ENCODE measurements around the gene AHR.
A peak's percentile ranks its signal among the peaks of the same experiment; 100 is the strongest.

Gene AHR
- total RNA-seq, result 96.6 to 178 (median 132) reads per million in 3 donors

GRCh38 chr7:17298102-17298839 lies at the start of gene AHR:
TSS of gene AHR (plus strand) at chr7:17298652. CDS start at chr7:17299265, 613 bp downstream.
- Histone ChIP-seq H3K27ac (ENCODE audit: insufficient read depth, low read length, poor library complexity, severe bottlenecking) (peak within 1 kb of the TSS; percentile 93), H3K9me3 (ENCODE audit: control insufficient read depth, low read length) (no peaks in the 10 kb centered on the region), H3K4me3 (ENCODE audit: insufficient read depth, low read depth, low read length, poor library complexity, severe bottlenecking) (peak within 1 kb of the TSS; percentile 85), H3K4me1 (ENCODE audit: control insufficient read depth, insufficient read depth, low read length, poor library complexity, severe bottlenecking) (peaks cover 7% of the 10 kb centered on the region), H3K27me3 (replicated peaks; ENCODE audit: control insufficient read depth, insufficient read depth, low read length, poor library complexity, severe bottlenecking) (no peaks in the 10 kb centered on the region), H3K36me3 (ENCODE audit: control insufficient read depth, insufficient read depth, low read length) (no peaks in the 10 kb centered on the region)
- peak; percentile 81 to 84 (median 82) for DNase-seq

GRCh38 chr7:17253885-17254284 lies 44.6 kb upstream of the AHR start:
- DNase-seq, result no peak
- H3K4me1 ChIP-seq (ENCODE audit: control insufficient read depth, insufficient read depth, low read length, poor library complexity, severe bottlenecking), result no peaks in the 10 kb centered on the region
- H3K27ac ChIP-seq (ENCODE audit: insufficient read depth, low read length, poor library complexity, severe bottlenecking), result no peak overlapping the region
- H3K27me3 ChIP-seq (replicated peaks; ENCODE audit: control insufficient read depth, insufficient read depth, low read length, poor library complexity, severe bottlenecking), result no peaks in the 10 kb centered on the region
- H3K4me3 ChIP-seq (ENCODE audit: insufficient read depth, low read depth, low read length, poor library complexity, severe bottlenecking), result no peak overlapping the region
- H3K9me3 ChIP-seq (ENCODE audit: control insufficient read depth, low read length), result no peaks in the 10 kb centered on the region
- no peaks in the 10 kb centered on the region for H3K36me3 ChIP-seq (ENCODE audit: control insufficient read depth, insufficient read depth, low read length)

- DNase-seq, result no peak
- Histone ChIP-seq H3K4me1 (ENCODE audit: control insufficient read depth, insufficient read depth, low read length, poor library complexity, severe bottlenecking) (no peaks in the 10 kb centered on the region), H3K27me3 (replicated peaks; ENCODE audit: control insufficient read depth, insufficient read depth, low read length, poor library complexity, severe bottlenecking) (no peaks in the 10 kb centered on the region), H3K36me3 (ENCODE audit: control insufficient read depth, insufficient read depth, low read length) (no peaks in the 10 kb centered on the region), H3K4me3 (ENCODE audit: insufficient read depth, low read depth, low read length, poor library complexity, severe bottlenecking) (no peak overlapping the region), H3K27ac (ENCODE audit: insufficient read depth, low read length, poor library complexity, severe bottlenecking) (no peak overlapping the region), H3K9me3 (ENCODE audit: control insufficient read depth, low read length) (no peaks in the 10 kb centered on the region)
Measured at GRCh38 chr7:17255926-17256325, 42.5 kb upstream of the AHR start.

GRCh38 chr7:17256375-17256774 lies 42.1 kb upstream of the AHR start:
- no peak for DNase-seq
- H3K27ac ChIP-seq (ENCODE audit: insufficient read depth, low read length, poor library complexity, severe bottlenecking), result no peak overlapping the region

GRCh38 chr7:17266565-17266964 lies 31.9 kb upstream of the AHR start:
- H3K4me1 ChIP-seq (ENCODE audit: control insufficient read depth, insufficient read depth, low read length, poor library complexity, severe bottlenecking), result no peaks in the 10 kb centered on the region
- H3K27me3 ChIP-seq (replicated peaks; ENCODE audit: control insufficient read depth, insufficient read depth, low read length, poor library complexity, severe bottlenecking), result no peaks in the 10 kb centered on the region
- H3K4me3 ChIP-seq (ENCODE audit: insufficient read depth, low read depth, low read length, poor library complexity, severe bottlenecking), result no peak overlapping the region
- H3K9me3 ChIP-seq (ENCODE audit: control insufficient read depth, low read length), result peaks cover 8% of the 10 kb centered on the region
- DNase-seq, result no peak
- no peaks in the 10 kb centered on the region for H3K36me3 ChIP-seq (ENCODE audit: control insufficient read depth, insufficient read depth, low read length)
- H3K27ac ChIP-seq (ENCODE audit: insufficient read depth, low read length, poor library complexity, severe bottlenecking), result no peak overlapping the region

More at GRCh38 chr7:17256375-17256774, 42.1 kb upstream of the AHR start:
- no peak overlapping the region for H3K4me3 ChIP-seq (ENCODE audit: insufficient read depth, low read depth, low read length, poor library complexity, severe bottlenecking)
- no peaks in the 10 kb centered on the region for H3K36me3 ChIP-seq (ENCODE audit: control insufficient read depth, insufficient read depth, low read length)
- no peaks in the 10 kb centered on the region for H3K4me1 ChIP-seq (ENCODE audit: control insufficient read depth, insufficient read depth, low read length, poor library complexity, severe bottlenecking)
- no peaks in the 10 kb centered on the region for H3K27me3 ChIP-seq (replicated peaks; ENCODE audit: control insufficient read depth, insufficient read depth, low read length, poor library complexity, severe bottlenecking)
- H3K9me3 ChIP-seq (ENCODE audit: control insufficient read depth, low read length), result no peaks in the 10 kb centered on the region

- no peaks in the 10 kb centered on the region for H3K27me3 ChIP-seq (replicated peaks; ENCODE audit: control insufficient read depth, insufficient read depth, low read length, poor library complexity, severe bottlenecking)
- H3K9me3 ChIP-seq (ENCODE audit: control insufficient read depth, low read length), result peaks cover 8% of the 10 kb centered on the region
- no peak overlapping the region for H3K27ac ChIP-seq (ENCODE audit: insufficient read depth, low read length, poor library complexity, severe bottlenecking)
- no peaks in the 10 kb centered on the region for H3K4me1 ChIP-seq (ENCODE audit: control insufficient read depth, insufficient read depth, low read length, poor library complexity, severe bottlenecking)
- H3K36me3 ChIP-seq (ENCODE audit: control insufficient read depth, insufficient read depth, low read length), result no peaks in the 10 kb centered on the region
- no peak overlapping the region for H3K4me3 ChIP-seq (ENCODE audit: insufficient read depth, low read depth, low read length, poor library complexity, severe bottlenecking)
- no peak for DNase-seq
Measured at GRCh38 chr7:17269341-17270221, 28.9 kb upstream of the AHR start.

GRCh38 chr7:17274551-17275245 lies 23.8 kb upstream of the AHR start:
- H3K27ac ChIP-seq (ENCODE audit: insufficient read depth, low read length, poor library complexity, severe bottlenecking), result no peak overlapping the region
- H3K27me3 ChIP-seq (replicated peaks; ENCODE audit: control insufficient read depth, insufficient read depth, low read length, poor library complexity, severe bottlenecking), result no peaks in the 10 kb centered on the region
- no peaks in the 10 kb centered on the region for H3K4me1 ChIP-seq (ENCODE audit: control insufficient read depth, insufficient read depth, low read length, poor library complexity, severe bottlenecking)
- no peaks in the 10 kb centered on the region for H3K36me3 ChIP-seq (ENCODE audit: control insufficient read depth, insufficient read depth, low read length)
- no peak overlapping the region for H3K4me3 ChIP-seq (ENCODE audit: insufficient read depth, low read depth, low read length, poor library complexity, severe bottlenecking)
- DNase-seq, result no peak
- H3K9me3 ChIP-seq (ENCODE audit: control insufficient read depth, low read length), result no peaks in the 10 kb centered on the region

GRCh38 chr7:17275749-17276671 lies 22.4 kb upstream of the AHR start:
- H3K36me3 ChIP-seq (ENCODE audit: control insufficient read depth, insufficient read depth, low read length), result no peaks in the 10 kb centered on the region
- no peak overlapping the region for H3K4me3 ChIP-seq (ENCODE audit: insufficient read depth, low read depth, low read length, poor library complexity, severe bottlenecking)
- H3K27me3 ChIP-seq (replicated peaks; ENCODE audit: control insufficient read depth, insufficient read depth, low read length, poor library complexity, severe bottlenecking), result no peaks in the 10 kb centered on the region
- no peak overlapping the region for H3K27ac ChIP-seq (ENCODE audit: insufficient read depth, low read length, poor library complexity, severe bottlenecking)
- no peaks in the 10 kb centered on the region for H3K9me3 ChIP-seq (ENCODE audit: control insufficient read depth, low read length)
- DNase-seq, result no peak
- no peaks in the 10 kb centered on the region for H3K4me1 ChIP-seq (ENCODE audit: control insufficient read depth, insufficient read depth, low read length, poor library complexity, severe bottlenecking)

- H3K27me3 ChIP-seq (replicated peaks; ENCODE audit: control insufficient read depth, insufficient read depth, low read length, poor library complexity, severe bottlenecking), result no peaks in the 10 kb centered on the region
- H3K27ac ChIP-seq (ENCODE audit: insufficient read depth, low read length, poor library complexity, severe bottlenecking), result no peak overlapping the region
- H3K4me3 ChIP-seq (ENCODE audit: insufficient read depth, low read depth, low read length, poor library complexity, severe bottlenecking), result no peak overlapping the region
- no peaks in the 10 kb centered on the region for H3K36me3 ChIP-seq (ENCODE audit: control insufficient read depth, insufficient read depth, low read length)
- no peaks in the 10 kb centered on the region for H3K4me1 ChIP-seq (ENCODE audit: control insufficient read depth, insufficient read depth, low read length, poor library complexity, severe bottlenecking)
- H3K9me3 ChIP-seq (ENCODE audit: control insufficient read depth, low read length), result no peaks in the 10 kb centered on the region
- DNase-seq, result no peak
Measured at GRCh38 chr7:17279061-17279460, 19.4 kb upstream of the AHR start.
